Activated naive CD8-positive, alpha-beta T cell treated with anti-CD3 and anti-CD28 coated beads, Interleukin-2, amount 10 ng/mL, durations not matched to agents 7 days and 5 days (primary cell): ENCODE results near the gene GTF3C5. TPM values are rescaled to one million over a fixed set of nuclear protein-coding genes. Genes with fewer than 3 reads are reported as not detected.
"Not testable (repeated sequence)": the region's sequence is repeated elsewhere in the genome, so short reads cannot be mapped to it uniquely, and the experiment has no call there.

Experiments used
- ATAC-seq: fragments of 150-1000 bp; cut with Tn5 transposase; one replicate; pipeline ENCODE4 v1.10.0; 2021; ENCODE audit warnings: low read depth, moderate library complexity
- POLR2A ChIA-PET: fragments of 350-600 bp; sonication (Branson Sonifier 250); formaldehyde crosslinking; loops from one replicate; lab custom pipeline; 2021; ENCODE audit warnings: antibody characterized with exemption; lab: Charles Lee
- DNase-seq: peaks from one replicate; pipeline ENCODE4 v3.0.0; 2021
- H3K27ac Mint-ChIP-seq: one replicate; pipeline ENCODE4 v1.8.0; 2022; ENCODE audit warnings: mild to moderate bottlenecking, mixed read lengths
- H3K27me3 Mint-ChIP-seq: one replicate; pipeline ENCODE4 v1.8.0; 2022; ENCODE audit warnings: mild to moderate bottlenecking, moderate library complexity, mixed read lengths
- H3K36me3 Mint-ChIP-seq: one replicate; pipeline ENCODE4 v1.8.0; 2021; ENCODE audit warnings: mild to moderate bottlenecking, mixed read lengths
- H3K4me1 Mint-ChIP-seq: one replicate; pipeline ENCODE4 v1.8.0; 2021; ENCODE audit warnings: mixed read lengths
- H3K4me3 Mint-ChIP-seq: one replicate; pipeline ENCODE4 v1.8.0; 2022; ENCODE audit warnings: mild to moderate bottlenecking, moderate library complexity, mixed read lengths
- H3K9me3 Mint-ChIP-seq: one replicate; pipeline ENCODE4 v1.8.0; 2021; ENCODE audit warnings: mixed read lengths
- total RNA-seq, 2 experiments: library from RNA; stranded (reverse); gene quantifications; one replicate each; pipeline ENCODE4 v1.2.3, GENCODE V29; 2021

Gene GTF3C5
- total RNA-seq, 2 experiments from 2014 or later, result 86.4 to 97.5 TPM

GRCh38 chr9:133055788-133056420, 25.1 kb downstream of the GTF3C5 start:
- H3K4me1 Mint-ChIP-seq, result peaks cover 36% of the 10 kb centered on the region
- DNase-seq (no peak), ATAC-seq (no peak)
- POLR2A ChIA-PET, result interaction anchor here (0.8 to 5.2 kb wide), 2 partner anchors 24 to 292 kb away, joined by 3 to 41 read pairs; partner anchors contain the start of genes GTF3C5, MED22 and RPL7A
- H3K4me3 Mint-ChIP-seq, result no peak overlapping the region
- H3K9me3 Mint-ChIP-seq, result no peaks in the 10 kb centered on the region
- H3K27ac Mint-ChIP-seq, result peak overlapping the region; percentile 51
- no peaks in the 10 kb centered on the region for H3K27me3 Mint-ChIP-seq
- peaks cover 7% of the 10 kb centered on the region for H3K36me3 Mint-ChIP-seq

GRCh38 chr9:133056533-133056932, 25.7 kb downstream of the GTF3C5 start:
- Mint-ChIP-seq H3K4me1 (peaks cover 39% of the 10 kb centered on the region), H3K27ac (peak overlapping the region; percentile 51), H3K4me3 (no peak overlapping the region), H3K9me3 (no peaks in the 10 kb centered on the region), H3K36me3 (peaks cover 7% of the 10 kb centered on the region), H3K27me3 (no peaks in the 10 kb centered on the region)
- POLR2A ChIA-PET, result interaction anchor here (0.8 to 5.2 kb wide), 2 partner anchors 24 to 291 kb away, joined by 3 to 41 read pairs; partner anchors contain the start of genes GTF3C5, MED22 and RPL7A
- DNase-seq, result no peak
- ATAC-seq, result no peak

- H3K36me3 Mint-ChIP-seq, result peaks cover 7% of the 10 kb centered on the region
- peaks cover 39% of the 10 kb centered on the region for H3K4me1 Mint-ChIP-seq
- H3K4me3 Mint-ChIP-seq, result no peak overlapping the region
- peak overlapping the region; percentile 92 for H3K27ac Mint-ChIP-seq
- POLR2A ChIA-PET, result interaction anchor here (5.2 kb wide), 1 partner anchor 25 kb away, joined by 41 read pairs; the partner anchor contains the start of gene GTF3C5
- no peaks in the 10 kb centered on the region for H3K9me3 Mint-ChIP-seq
- DNase-seq, result no peak
- H3K27me3 Mint-ChIP-seq, result no peaks in the 10 kb centered on the region
- ATAC-seq, result peak; percentile 71
Measured at GRCh38 chr9:133057006-133057405, 26.2 kb downstream of the GTF3C5 start.

GRCh38 chr9:133057553-133057952, 26.8 kb downstream of the GTF3C5 start:
- DNase-seq (no peak), ATAC-seq (no peak)
- peaks cover 37% of the 10 kb centered on the region for H3K4me1 Mint-ChIP-seq
- POLR2A ChIA-PET, result interaction anchor here (0.8 to 5.2 kb wide), 3 partner anchors 25 to 290 kb away, joined by 3 to 41 read pairs (median 6); partner anchors contain the start of genes GTF3C5, MED22 and RPL7A
- peak overlapping the region; percentile 92 for H3K27ac Mint-ChIP-seq
- peaks cover 7% of the 10 kb centered on the region for H3K36me3 Mint-ChIP-seq
- no peaks in the 10 kb centered on the region for H3K27me3 Mint-ChIP-seq
- no peaks in the 10 kb centered on the region for H3K9me3 Mint-ChIP-seq
- no peak overlapping the region for H3K4me3 Mint-ChIP-seq

- POLR2A ChIA-PET, result interaction anchor here (0.8 to 5.2 kb wide), 3 partner anchors 26 to 290 kb away, joined by 3 to 41 read pairs (median 6); partner anchors contain the start of genes GTF3C5, MED22 and RPL7A
- ATAC-seq (no peak), DNase-seq (no peak)
- Mint-ChIP-seq H3K9me3 (no peaks in the 10 kb centered on the region), H3K27me3 (no peaks in the 10 kb centered on the region), H3K4me3 (no peak overlapping the region), H3K36me3 (peaks cover 7% of the 10 kb centered on the region), H3K4me1 (peaks cover 38% of the 10 kb centered on the region), H3K27ac (peak overlapping the region; percentile 92)
Measured at GRCh38 chr9:133058071-133058470, 27.3 kb downstream of the GTF3C5 start.

GRCh38 chr9:133058550-133059320, 27.9 kb downstream of the GTF3C5 start:
- peak overlapping the region; percentile 62 for H3K4me3 Mint-ChIP-seq
- peaks cover 7% of the 10 kb centered on the region for H3K36me3 Mint-ChIP-seq
- no peaks in the 10 kb centered on the region for H3K27me3 Mint-ChIP-seq
- POLR2A ChIA-PET, result interaction anchor here (0.7 to 5.2 kb wide), 3 partner anchors 26 to 1802 kb away, joined by 3 to 41 read pairs (median 6); partner anchors contain the start of gene GTF3C5
- H3K9me3 Mint-ChIP-seq, result no peaks in the 10 kb centered on the region
- H3K27ac Mint-ChIP-seq, result peak overlapping the region; percentile 92
- H3K4me1 Mint-ChIP-seq, result peaks cover 41% of the 10 kb centered on the region
- ATAC-seq, result peak; percentile 43
- no peak for DNase-seq

- Mint-ChIP-seq H3K4me3 (peak overlapping the region; percentile 62), H3K27ac (peak overlapping the region; percentile 92), H3K27me3 (no peaks in the 10 kb centered on the region), H3K9me3 (no peaks in the 10 kb centered on the region), H3K4me1 (peaks cover 41% of the 10 kb centered on the region), H3K36me3 (peaks cover 7% of the 10 kb centered on the region)
- ATAC-seq (no peak), DNase-seq (no peak)
- POLR2A ChIA-PET, result interaction anchor here (0.7 to 5.2 kb wide), 3 partner anchors 27 to 1803 kb away, joined by 3 to 41 read pairs (median 3); partner anchors contain the start of gene GTF3C5
Measured at GRCh38 chr9:133059623-133060022, 28.8 kb downstream of the GTF3C5 start.

GRCh38 chr9:133060417-133060841, 29.6 kb downstream of the GTF3C5 start:
- DNase-seq (no peak), ATAC-seq (peak; percentile 31)
- H3K9me3 Mint-ChIP-seq, result no peaks in the 10 kb centered on the region
- peaks cover 7% of the 10 kb centered on the region for H3K36me3 Mint-ChIP-seq
- H3K4me3 Mint-ChIP-seq, result peak overlapping the region; percentile 62
- peaks cover 41% of the 10 kb centered on the region for H3K4me1 Mint-ChIP-seq
- H3K27ac Mint-ChIP-seq, result peak overlapping the region; percentile 92
- POLR2A ChIA-PET, result interaction anchor here (0.7 to 5.2 kb wide), 5 partner anchors 15 to 314 kb away, joined by 3 to 41 read pairs (median 3); partner anchors contain the start of gene GTF3C5
- H3K27me3 Mint-ChIP-seq, result no peaks in the 10 kb centered on the region

GRCh38 chr9:133061019-133061763, 30.4 kb downstream of the GTF3C5 start:
- ATAC-seq, H3K9me3 Mint-ChIP-seq, DNase-seq, H3K27me3 Mint-ChIP-seq, H3K36me3 Mint-ChIP-seq: not testable (repeated sequence)
- H3K27ac Mint-ChIP-seq, result peak overlapping the region; percentile 55
- H3K4me1 Mint-ChIP-seq, result peaks cover 41% of the 10 kb centered on the region
- peak overlapping the region; percentile 35 for H3K4me3 Mint-ChIP-seq
- POLR2A ChIA-PET, result interaction anchor here (1.0 to 5.2 kb wide), 2 partner anchors 29 to 83 kb away, joined by 5 to 41 read pairs; partner anchors contain the start of gene GTF3C5

- ATAC-seq, H3K36me3 Mint-ChIP-seq, H3K27me3 Mint-ChIP-seq, H3K9me3 Mint-ChIP-seq, DNase-seq, POLR2A ChIA-PET: not testable (repeated sequence)
- peak within 1 kb of the TSS; percentile 55 for H3K27ac Mint-ChIP-seq
- peaks cover 36% of the 10 kb centered on the region for H3K4me1 Mint-ChIP-seq
- H3K4me3 Mint-ChIP-seq, result peak within 1 kb of the TSS; percentile 35
Measured at GRCh38 chr9:133061764-133062145, 31.0 kb downstream of the GTF3C5 start, which contains the start of gene CEL. CEL (plus strand) TSS chr9:133061981; CDS start chr9:133062003, 22 bp downstream.

- H3K36me3 Mint-ChIP-seq, H3K4me3 Mint-ChIP-seq, H3K27ac Mint-ChIP-seq, POLR2A ChIA-PET, H3K27me3 Mint-ChIP-seq, DNase-seq, H3K9me3 Mint-ChIP-seq, ATAC-seq: not testable (repeated sequence)
- H3K4me1 Mint-ChIP-seq, result peaks cover 33% of the 10 kb centered on the region
Measured at GRCh38 chr9:133062569-133062968, 31.8 kb downstream of the GTF3C5 start.

GRCh38 chr9:133063159-133063499, 32.3 kb downstream of the GTF3C5 start:
- Mint-ChIP-seq H3K4me1 (peaks cover 28% of the 10 kb centered on the region), H3K9me3 (no peaks in the 10 kb centered on the region), H3K4me3 (no peak overlapping the region), H3K27me3 (no peaks in the 10 kb centered on the region), H3K27ac (no peak overlapping the region), H3K36me3 (peaks cover 3% of the 10 kb centered on the region)
- ATAC-seq, result no peak
- POLR2A ChIA-PET, result interaction anchor here (1.7 kb wide), 1 partner anchor 32 kb away, joined by 7 read pairs; the partner anchor contains the start of gene GTF3C5
- DNase-seq, result no peak
